Effector memory CD4-positive, alpha-beta T cell (primary cell): Measurements from ENCODE around the gene MROH2B.

ENCODE experiments used
- DNase-seq, 3 donors: peaks; one replicate each; pipeline ENCODE4 v3.0.0-alpha.2; 2020
- H3K27ac ChIP-seq: 2 replicates; pipeline ENCODE4 v1.7.0; 2013; ENCODE audit warnings: mild to moderate bottlenecking, low read length, moderate library complexity; ENCODE audit not compliant: insufficient read depth, poor library complexity, severe bottlenecking
- H3K27me3 ChIP-seq: replicated peaks from 2 replicates; pipeline ENCODE4 v1.7.0; 2013; ENCODE audit warnings: mild to moderate bottlenecking, low read length; ENCODE audit not compliant: insufficient read depth, control insufficient read depth, poor library complexity, severe bottlenecking
- H3K36me3 ChIP-seq: 2 replicates; pipeline ENCODE4 v1.7.0; 2013; ENCODE audit warnings: mild to moderate bottlenecking, low read length, moderate library complexity; ENCODE audit not compliant: control insufficient read depth, insufficient read depth
- H3K4me1 ChIP-seq: 2 replicates; pipeline ENCODE4 v1.7.0; 2013; ENCODE audit warnings: low read length, mild to moderate bottlenecking; ENCODE audit not compliant: control insufficient read depth, insufficient read depth, poor library complexity, severe bottlenecking
- H3K4me3 ChIP-seq: 2 replicates; pipeline ENCODE4 v1.7.0; 2013; ENCODE audit warnings: low read length, low read depth, mild to moderate bottlenecking; ENCODE audit not compliant: insufficient read depth, poor library complexity, severe bottlenecking
- H3K9me3 ChIP-seq: 2 replicates; pipeline ENCODE4 v1.7.0; 2013; ENCODE audit warnings: mild to moderate bottlenecking, low read length, moderate library complexity; ENCODE audit not compliant: control insufficient read depth

The MROH2B gene

DNA sequence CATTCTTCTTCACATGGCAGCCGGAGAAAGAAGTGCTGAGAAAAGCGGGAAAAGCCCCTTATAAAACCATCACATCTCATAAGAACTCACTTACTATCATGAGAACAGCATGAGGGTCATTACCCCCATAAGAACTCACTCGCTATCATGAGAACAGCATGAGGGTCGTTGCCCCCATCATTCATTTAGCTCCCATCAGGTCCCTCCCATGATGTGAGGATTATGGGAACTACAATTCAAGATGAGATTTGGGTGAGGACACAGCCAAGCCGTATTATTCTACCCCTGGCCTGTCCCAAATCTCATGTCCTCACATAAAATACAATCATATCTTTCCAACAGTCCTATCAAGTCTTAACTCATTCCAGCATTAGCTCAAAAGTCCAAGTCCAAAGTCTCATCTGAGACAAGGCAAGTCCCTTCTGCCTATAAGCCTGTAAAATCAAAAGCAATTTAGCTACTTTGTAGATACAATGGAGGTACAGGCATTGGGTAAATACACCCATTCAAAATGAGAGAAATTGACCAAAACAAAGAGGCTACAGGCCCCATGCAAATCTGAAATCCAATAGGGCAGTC is 79.1 kb downstream of the MROH2B start:
- Histone ChIP-seq H3K9me3 (no peaks in the 10 kb centered on the region), H3K4me3 (no peak overlapping the region), H3K27me3 (no peaks in the 10 kb centered on the region), H3K36me3 (no peaks in the 10 kb centered on the region), H3K4me1 (no peaks in the 10 kb centered on the region), H3K27ac (no peak overlapping the region)
- no peak for DNase-seq

DNA sequence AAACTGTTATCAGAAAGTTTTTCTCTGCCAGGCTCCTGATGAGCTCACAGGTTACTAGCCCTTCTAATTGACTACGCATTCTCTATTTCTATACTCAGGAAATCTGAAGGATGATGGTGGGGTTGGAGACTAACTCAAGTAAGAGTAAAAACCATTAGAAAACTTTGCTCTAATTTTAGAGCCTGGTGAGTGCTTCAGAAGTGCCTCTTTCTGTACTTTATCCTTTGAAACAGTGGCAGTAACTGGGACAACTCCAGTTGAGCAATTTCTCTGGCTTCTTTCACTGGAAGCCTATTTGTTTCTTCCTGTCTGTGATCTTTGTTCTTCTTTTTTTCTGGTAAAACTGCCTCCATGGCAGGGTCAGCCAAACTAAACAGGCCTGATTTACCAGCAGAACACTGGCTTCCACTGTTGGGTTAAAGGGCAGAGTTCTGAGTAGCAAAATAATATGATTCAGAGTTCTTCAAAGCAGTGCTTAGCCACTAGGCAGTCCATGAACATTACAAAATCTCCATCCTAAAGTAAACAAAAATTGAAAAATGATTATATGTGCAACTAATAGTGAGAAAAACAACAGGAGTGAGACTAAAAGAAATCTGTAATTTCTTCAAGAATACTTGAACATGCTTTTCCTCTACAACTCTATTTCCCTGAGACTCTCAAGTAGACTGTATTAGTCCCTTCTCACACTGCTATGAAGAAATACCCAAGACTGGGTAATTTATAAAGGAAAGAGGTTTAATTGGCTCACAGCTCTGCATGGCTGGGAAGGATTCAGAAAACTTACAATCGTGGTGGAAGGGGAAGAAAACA is 79.8 kb downstream of the MROH2B start:
- H3K4me3 ChIP-seq: no peak overlapping the region
- no peaks in the 10 kb centered on the region for H3K9me3 ChIP-seq
- H3K27me3 ChIP-seq: no peaks in the 10 kb centered on the region
- H3K36me3 ChIP-seq: no peaks in the 10 kb centered on the region
- no peak for DNase-seq
- no peaks in the 10 kb centered on the region for H3K4me1 ChIP-seq
- H3K27ac ChIP-seq: no peak overlapping the region

DNA sequence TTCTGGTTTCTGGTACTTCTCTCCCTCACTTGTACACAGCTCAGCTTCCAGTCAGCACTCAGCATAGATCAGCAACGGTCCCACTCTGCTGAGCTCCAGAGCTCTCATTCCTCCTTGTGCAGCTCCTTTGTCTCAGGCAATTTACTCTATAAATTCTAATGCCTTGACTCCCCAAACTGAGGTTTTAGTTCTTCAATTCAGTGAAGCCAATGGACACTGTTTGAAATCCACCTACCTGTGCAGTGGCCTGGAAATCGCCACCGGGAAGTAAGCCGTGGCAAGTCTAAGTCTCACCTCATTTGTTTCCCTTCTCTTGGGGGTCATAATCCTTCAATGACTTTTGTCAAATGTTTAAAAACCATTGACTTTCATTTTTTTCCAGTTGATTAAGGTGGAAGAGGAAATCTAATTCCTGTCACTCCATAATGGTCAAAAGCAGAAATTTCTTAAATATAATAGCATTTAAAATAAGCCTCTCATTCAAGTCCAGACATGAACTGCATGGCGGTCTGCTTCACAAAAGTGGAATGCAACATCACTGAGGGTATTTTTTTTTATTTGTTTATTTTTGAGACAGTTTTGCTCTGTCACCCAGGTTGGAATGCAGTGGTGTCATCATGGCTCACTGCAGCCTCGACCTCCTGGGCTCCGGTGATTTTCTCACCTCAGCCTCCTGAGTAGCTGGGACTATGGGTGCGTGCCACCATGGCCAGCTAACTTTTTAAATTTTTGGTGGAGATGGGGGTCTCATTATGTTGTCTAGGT is 82.2 kb downstream of the MROH2B start:
- no peak overlapping the region for H3K27ac ChIP-seq
- DNase-seq: no peak
- H3K27me3 ChIP-seq: no peaks in the 10 kb centered on the region
- no peaks in the 10 kb centered on the region for H3K36me3 ChIP-seq
- no peaks in the 10 kb centered on the region for H3K4me1 ChIP-seq
- no peaks in the 10 kb centered on the region for H3K9me3 ChIP-seq
- no peak overlapping the region for H3K4me3 ChIP-seq

DNA sequence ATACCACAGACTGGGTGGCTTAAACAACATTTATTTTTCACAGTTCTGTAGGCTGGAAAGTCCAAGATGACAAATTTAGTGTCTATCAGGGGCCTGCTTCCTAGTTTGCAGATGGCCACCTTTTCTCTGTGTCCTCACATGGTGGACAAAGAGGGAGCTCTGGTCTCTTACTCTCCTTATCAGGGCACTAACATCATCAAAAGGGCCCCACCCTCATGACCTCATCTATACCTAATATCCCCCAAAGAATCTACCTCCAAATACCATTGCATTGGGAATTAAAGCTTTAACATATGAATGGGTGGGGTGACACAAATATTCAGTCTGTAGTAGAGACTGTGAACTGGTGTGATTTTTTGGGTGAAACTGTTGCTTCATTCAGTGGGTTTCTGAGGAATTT is 83.8 kb downstream of the MROH2B start:
- no peaks in the 10 kb centered on the region for H3K36me3 ChIP-seq
- no peak for DNase-seq
- no peaks in the 10 kb centered on the region for H3K4me1 ChIP-seq
- H3K27ac ChIP-seq: no peak overlapping the region
- H3K4me3 ChIP-seq: no peak overlapping the region
- H3K27me3 ChIP-seq: no peaks in the 10 kb centered on the region
- H3K9me3 ChIP-seq: no peaks in the 10 kb centered on the region

DNA sequence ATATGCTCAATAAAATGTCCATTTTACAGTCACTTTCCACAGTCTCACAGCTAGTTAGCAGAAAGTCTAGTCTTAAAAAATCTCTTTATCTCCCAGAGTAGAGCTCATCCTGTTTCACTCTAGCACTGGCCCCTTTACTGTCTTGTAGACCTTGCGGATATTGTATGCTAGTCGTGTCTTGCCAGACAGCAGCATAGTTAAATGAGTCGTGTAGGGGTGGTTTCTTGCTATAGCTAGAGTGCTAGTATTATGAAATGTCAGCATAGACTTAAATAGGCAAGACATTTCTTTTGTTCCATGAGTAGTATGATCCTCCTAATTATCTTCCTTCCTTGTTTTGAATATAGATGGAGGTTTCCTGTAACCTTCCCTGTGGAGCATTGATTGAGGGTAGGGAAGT is 84.5 kb downstream of the MROH2B start:
- Histone ChIP-seq H3K4me1 (no peaks in the 10 kb centered on the region), H3K27ac (no peak overlapping the region), H3K9me3 (no peaks in the 10 kb centered on the region), H3K27me3 (no peaks in the 10 kb centered on the region), H3K36me3 (no peaks in the 10 kb centered on the region), H3K4me3 (no peak overlapping the region)
- no peak for DNase-seq

DNA sequence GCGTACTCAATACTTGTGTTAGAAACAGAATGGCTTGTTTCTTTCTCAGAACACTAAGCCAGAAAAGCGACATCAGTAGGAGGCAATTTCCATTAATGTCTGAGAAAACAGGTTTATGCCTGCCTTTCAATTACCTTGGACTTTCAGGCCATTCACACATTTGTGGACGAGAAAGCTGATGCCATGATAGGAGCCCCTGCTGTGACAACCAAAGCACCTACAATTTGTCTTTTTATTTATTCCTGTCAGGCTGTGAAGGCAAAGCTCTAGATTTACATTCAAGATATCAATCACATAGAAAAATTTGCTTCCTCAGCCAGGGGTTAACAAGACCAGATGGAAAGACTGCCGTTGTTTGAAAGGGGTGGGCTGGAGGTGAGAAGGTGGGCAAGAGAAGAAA is 85.6 kb downstream of the MROH2B start:
- Histone ChIP-seq H3K4me1 (no peaks in the 10 kb centered on the region), H3K9me3 (no peaks in the 10 kb centered on the region), H3K4me3 (no peak overlapping the region), H3K27me3 (no peaks in the 10 kb centered on the region), H3K36me3 (no peaks in the 10 kb centered on the region), H3K27ac (no peak overlapping the region)
- DNase-seq: no peak

DNA sequence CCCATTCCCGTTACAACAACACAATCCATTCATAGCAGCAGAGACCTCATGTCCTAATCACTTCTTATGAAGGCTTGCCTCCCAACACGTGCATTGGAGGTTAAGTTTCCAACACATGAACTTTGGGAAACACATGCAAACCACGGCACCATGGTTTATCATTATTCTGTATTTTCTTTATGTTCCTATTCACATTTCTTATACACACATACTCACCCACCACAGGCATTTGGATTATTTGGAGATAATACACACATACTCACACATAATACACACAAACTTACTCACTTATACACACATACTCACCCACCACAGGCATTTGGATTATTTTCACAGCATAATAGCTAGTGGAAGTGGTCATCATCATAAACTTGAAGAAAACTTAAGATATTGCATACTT is 86.3 kb downstream of the MROH2B start:
- Histone ChIP-seq H3K27ac (no peak overlapping the region), H3K4me3 (no peak overlapping the region), H3K27me3 (no peaks in the 10 kb centered on the region), H3K9me3 (no peaks in the 10 kb centered on the region), H3K36me3 (no peaks in the 10 kb centered on the region), H3K4me1 (no peaks in the 10 kb centered on the region)
- DNase-seq: no peak

DNA sequence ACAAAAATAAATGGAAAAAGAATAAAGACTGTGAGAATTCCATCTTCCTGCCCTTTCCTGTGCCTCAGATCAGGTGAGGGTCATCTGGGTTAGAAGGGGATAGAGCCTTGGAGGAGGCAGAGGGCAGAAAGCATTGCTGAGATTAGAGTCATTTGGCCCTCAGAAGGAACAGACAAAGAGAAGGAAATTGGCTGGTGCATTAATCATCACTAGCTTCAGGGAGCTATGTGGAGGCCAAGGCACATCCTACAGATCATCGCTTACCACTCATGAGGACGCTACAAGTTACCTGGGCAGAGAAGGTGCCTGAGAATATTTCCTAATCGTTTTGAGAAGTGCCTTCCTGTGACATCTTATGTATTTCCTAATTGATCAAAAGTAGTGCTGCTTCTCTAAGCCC is 87.4 kb downstream of the MROH2B start:
- no peaks in the 10 kb centered on the region for H3K4me1 ChIP-seq
- H3K9me3 ChIP-seq: no peaks in the 10 kb centered on the region
- no peak for DNase-seq
- H3K36me3 ChIP-seq: no peaks in the 10 kb centered on the region
- H3K4me3 ChIP-seq: no peak overlapping the region
- no peak overlapping the region for H3K27ac ChIP-seq
- no peaks in the 10 kb centered on the region for H3K27me3 ChIP-seq

DNA sequence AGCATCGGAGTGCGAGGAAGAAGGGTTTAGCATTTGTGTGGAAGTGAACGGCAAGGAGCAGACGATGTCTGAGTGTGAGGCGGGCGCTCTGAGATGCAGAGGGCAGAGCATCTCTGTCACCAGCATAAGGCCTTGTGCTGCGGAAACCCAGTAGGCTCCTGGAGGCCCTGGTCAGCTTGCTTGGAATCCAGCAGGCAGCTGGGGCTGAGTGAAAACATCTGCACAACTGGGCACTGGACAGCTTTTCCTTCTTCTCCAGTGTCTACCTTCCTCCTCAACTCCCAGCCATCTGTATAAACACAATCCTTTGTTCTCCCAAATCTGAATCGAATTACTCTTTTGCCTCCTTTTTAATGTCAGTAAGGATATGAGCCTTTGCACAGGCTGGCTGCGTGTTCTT is 89.7 kb downstream of the MROH2B start:
- Histone ChIP-seq H3K27ac (no peak overlapping the region), H3K4me1 (no peaks in the 10 kb centered on the region), H3K9me3 (no peaks in the 10 kb centered on the region), H3K27me3 (no peaks in the 10 kb centered on the region), H3K4me3 (no peak overlapping the region), H3K36me3 (no peaks in the 10 kb centered on the region)
- DNase-seq: no peak

DNA sequence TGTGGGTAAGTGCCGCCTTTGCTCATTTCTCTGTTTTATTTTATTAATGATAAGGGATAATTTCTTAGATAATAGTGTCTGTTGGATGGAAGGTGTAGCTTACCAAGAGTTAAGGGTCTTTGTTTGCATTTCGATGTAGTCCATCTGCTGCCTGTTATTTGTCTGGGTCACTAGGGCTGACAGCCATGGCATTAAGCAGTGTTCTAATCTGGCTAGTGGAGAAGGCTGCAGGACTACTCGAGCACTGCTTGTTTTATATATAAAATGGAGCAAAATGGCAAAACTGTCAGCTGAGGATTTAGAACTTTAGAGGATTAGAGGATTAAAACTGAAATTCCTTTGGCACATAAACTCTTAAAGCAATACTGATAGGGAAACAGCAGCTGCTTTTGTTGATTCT is 94.3 kb downstream of the MROH2B start:
- no peaks in the 10 kb centered on the region for H3K36me3 ChIP-seq
- no peaks in the 10 kb centered on the region for H3K9me3 ChIP-seq
- no peaks in the 10 kb centered on the region for H3K4me1 ChIP-seq
- DNase-seq: no peak
- H3K4me3 ChIP-seq: no peak overlapping the region
- H3K27me3 ChIP-seq: no peaks in the 10 kb centered on the region
- no peak overlapping the region for H3K27ac ChIP-seq
